ENCODE results near the gene AGR3.

DNA sequence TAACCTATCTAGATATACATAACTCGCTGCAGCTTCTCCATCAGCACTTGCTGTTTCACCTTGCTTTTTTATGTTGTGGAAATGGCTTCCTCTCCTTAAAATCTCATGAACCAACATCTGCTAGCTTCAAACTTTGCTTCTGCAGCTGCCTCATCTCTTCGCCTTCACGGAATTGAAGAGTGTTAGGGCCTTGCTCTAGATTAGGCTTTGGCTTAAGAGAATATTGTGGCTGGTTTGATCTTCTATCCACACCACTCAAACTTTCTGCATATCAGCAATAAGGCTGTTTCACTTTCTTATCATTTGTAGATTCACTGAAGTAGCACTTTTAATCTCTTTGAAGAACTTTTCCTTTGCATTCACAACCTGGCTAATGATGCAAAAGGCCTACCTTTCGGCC is 49.2 kb upstream of the AGR3 start:
- TF ChIP-seq, protein P1, sequence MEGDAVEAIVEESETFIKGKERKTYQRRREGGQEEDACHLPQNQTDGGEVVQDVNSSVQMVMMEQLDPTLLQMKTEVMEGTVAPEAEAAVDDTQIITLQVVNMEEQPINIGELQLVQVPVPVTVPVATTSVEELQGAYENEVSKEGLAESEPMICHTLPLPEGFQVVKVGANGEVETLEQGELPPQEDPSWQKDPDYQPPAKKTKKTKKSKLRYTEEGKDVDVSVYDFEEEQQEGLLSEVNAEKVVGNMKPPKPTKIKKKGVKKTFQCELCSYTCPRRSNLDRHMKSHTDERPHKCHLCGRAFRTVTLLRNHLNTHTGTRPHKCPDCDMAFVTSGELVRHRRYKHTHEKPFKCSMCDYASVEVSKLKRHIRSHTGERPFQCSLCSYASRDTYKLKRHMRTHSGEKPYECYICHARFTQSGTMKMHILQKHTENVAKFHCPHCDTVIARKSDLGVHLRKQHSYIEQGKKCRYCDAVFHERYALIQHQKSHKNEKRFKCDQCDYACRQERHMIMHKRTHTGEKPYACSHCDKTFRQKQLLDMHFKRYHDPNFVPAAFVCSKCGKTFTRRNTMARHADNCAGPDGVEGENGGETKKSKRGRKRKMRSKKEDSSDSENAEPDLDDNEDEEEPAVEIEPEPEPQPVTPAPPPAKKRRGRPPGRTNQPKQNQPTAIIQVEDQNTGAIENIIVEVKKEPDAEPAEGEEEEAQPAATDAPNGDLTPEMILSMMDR (IDR thresholded peaks at IDR 0.05) = no peak
- TF ChIP-seq POLR2A (IDR thresholded peaks at IDR 0.05) = no peak
